ENCODE results near the gene IQUB.
"Not testable (repeated sequence)": the region's sequence is repeated elsewhere in the genome, so short reads cannot be mapped to it uniquely, and the experiment has no call there.

Gene IQUB

GRCh38 chr7:123555484-123555883, 21.1 kb upstream of the IQUB start:
- TF ChIP-seq GABPA (IDR thresholded peaks at IDR 0.05; ENCODE audit: low read depth), result no peak
- TF ChIP-seq, protein P1, sequence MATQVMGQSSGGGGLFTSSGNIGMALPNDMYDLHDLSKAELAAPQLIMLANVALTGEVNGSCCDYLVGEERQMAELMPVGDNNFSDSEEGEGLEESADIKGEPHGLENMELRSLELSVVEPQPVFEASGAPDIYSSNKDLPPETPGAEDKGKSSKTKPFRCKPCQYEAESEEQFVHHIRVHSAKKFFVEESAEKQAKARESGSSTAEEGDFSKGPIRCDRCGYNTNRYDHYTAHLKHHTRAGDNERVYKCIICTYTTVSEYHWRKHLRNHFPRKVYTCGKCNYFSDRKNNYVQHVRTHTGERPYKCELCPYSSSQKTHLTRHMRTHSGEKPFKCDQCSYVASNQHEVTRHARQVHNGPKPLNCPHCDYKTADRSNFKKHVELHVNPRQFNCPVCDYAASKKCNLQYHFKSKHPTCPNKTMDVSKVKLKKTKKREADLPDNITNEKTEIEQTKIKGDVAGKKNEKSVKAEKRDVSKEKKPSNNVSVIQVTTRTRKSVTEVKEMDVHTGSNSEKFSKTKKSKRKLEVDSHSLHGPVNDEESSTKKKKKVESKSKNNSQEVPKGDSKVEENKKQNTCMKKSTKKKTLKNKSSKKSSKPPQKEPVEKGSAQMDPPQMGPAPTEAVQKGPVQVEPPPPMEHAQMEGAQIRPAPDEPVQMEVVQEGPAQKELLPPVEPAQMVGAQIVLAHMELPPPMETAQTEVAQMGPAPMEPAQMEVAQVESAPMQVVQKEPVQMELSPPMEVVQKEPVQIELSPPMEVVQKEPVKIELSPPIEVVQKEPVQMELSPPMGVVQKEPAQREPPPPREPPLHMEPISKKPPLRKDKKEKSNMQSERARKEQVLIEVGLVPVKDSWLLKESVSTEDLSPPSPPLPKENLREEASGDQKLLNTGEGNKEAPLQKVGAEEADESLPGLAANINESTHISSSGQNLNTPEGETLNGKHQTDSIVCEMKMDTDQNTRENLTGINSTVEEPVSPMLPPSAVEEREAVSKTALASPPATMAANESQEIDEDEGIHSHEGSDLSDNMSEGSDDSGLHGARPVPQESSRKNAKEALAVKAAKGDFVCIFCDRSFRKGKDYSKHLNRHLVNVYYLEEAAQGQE (IDR thresholded peaks at IDR 0.05; ENCODE audit: insufficient replicate concordance, low read depth), result no peak
- no peak for TF ChIP-seq POLR2AphosphoS5 (IDR thresholded peaks at IDR 0.05; ENCODE audit: low read depth)
- TF ChIP-seq, protein P2, sequence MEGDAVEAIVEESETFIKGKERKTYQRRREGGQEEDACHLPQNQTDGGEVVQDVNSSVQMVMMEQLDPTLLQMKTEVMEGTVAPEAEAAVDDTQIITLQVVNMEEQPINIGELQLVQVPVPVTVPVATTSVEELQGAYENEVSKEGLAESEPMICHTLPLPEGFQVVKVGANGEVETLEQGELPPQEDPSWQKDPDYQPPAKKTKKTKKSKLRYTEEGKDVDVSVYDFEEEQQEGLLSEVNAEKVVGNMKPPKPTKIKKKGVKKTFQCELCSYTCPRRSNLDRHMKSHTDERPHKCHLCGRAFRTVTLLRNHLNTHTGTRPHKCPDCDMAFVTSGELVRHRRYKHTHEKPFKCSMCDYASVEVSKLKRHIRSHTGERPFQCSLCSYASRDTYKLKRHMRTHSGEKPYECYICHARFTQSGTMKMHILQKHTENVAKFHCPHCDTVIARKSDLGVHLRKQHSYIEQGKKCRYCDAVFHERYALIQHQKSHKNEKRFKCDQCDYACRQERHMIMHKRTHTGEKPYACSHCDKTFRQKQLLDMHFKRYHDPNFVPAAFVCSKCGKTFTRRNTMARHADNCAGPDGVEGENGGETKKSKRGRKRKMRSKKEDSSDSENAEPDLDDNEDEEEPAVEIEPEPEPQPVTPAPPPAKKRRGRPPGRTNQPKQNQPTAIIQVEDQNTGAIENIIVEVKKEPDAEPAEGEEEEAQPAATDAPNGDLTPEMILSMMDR (IDR thresholded peaks at IDR 0.05; ENCODE audit: insufficient read depth, low read length), result no peak
- no peak for TF ChIP-seq SPI1 (IDR thresholded peaks at IDR 0.05; ENCODE audit: borderline replicate concordance, low read depth)
- no peak overlapping the region for H3K27ac ChIP-seq (replicated peaks)
- H3K4me3 ChIP-seq (replicated peaks; ENCODE audit: insufficient read depth, low read length), result no peak overlapping the region
- H3K27me3 ChIP-seq (ENCODE audit: insufficient read depth, poor library complexity, severe bottlenecking), result no peaks in the 10 kb centered on the region
- DNase-seq (ENCODE audit: low read depth in 1 of 2, low spot score in 1 of 2), result no peak

DNA sequence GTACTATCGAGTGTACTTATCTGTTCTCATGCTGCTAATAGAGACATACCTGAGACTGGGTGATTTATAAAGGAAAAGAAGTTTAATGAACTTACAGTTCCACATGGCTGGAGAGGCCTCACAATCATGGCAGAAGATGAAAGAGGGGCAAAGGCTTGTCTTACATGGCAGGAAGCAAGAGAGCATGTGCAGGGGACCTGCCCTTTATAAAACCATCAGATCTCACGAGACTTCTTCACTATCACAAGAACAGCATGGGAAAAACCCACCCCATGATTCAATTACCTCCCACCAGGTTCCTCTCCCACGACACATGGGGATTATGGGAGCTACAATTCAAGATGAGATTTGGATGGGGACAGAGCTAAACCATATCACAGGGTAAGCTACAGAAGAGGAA, 18.8 kb upstream of the IQUB start:
- no peak for DNase-seq (ENCODE audit: low read depth in 1 of 2, low spot score in 1 of 2)
- Histone ChIP-seq H3K27ac (replicated peaks) (no peak overlapping the region), H3K27me3 (ENCODE audit: insufficient read depth, poor library complexity, severe bottlenecking) (no peaks in the 10 kb centered on the region), H3K4me3 (replicated peaks; ENCODE audit: insufficient read depth, low read length) (no peak overlapping the region)
- TF ChIP-seq, protein P1 (IDR thresholded peaks at IDR 0.05; ENCODE audit: insufficient replicate concordance, low read depth), result no peak
- TF ChIP-seq GABPA (IDR thresholded peaks at IDR 0.05; ENCODE audit: low read depth) (no peak), POLR2AphosphoS5 (IDR thresholded peaks at IDR 0.05; ENCODE audit: low read depth) (no peak), SPI1 (IDR thresholded peaks at IDR 0.05; ENCODE audit: borderline replicate concordance, low read depth) (no peak)
- TF ChIP-seq, protein P2 (IDR thresholded peaks at IDR 0.05; ENCODE audit: insufficient read depth, low read length), result no peak

- Histone ChIP-seq H3K27ac (replicated peaks) (no peak overlapping the region), H3K4me3 (replicated peaks; ENCODE audit: insufficient read depth, low read length) (no peak overlapping the region), H3K27me3 (ENCODE audit: insufficient read depth, poor library complexity, severe bottlenecking) (no peaks in the 10 kb centered on the region)
- DNase-seq (ENCODE audit: low read depth in 1 of 2, low spot score in 1 of 2), result no peak
- TF ChIP-seq POLR2AphosphoS5 (IDR thresholded peaks at IDR 0.05; ENCODE audit: low read depth) (no peak), SPI1 (IDR thresholded peaks at IDR 0.05; ENCODE audit: borderline replicate concordance, low read depth) (no peak), GABPA (IDR thresholded peaks at IDR 0.05; ENCODE audit: low read depth) (no peak)
- TF ChIP-seq, protein P1 (IDR thresholded peaks at IDR 0.05; ENCODE audit: insufficient replicate concordance, low read depth), result no peak
- TF ChIP-seq, protein P2 (IDR thresholded peaks at IDR 0.05; ENCODE audit: insufficient read depth, low read length), result no peak
These were observed 18.2 kb upstream of the IQUB start for GRCh38 chr7:123552641-123553040.

- H3K27me3 ChIP-seq (ENCODE audit: insufficient read depth, poor library complexity, severe bottlenecking); H3K4me3 ChIP-seq (replicated peaks; ENCODE audit: insufficient read depth, low read length); DNase-seq (ENCODE audit: low read depth in 1 of 2, low spot score in 1 of 2); H3K27ac ChIP-seq (replicated peaks): not testable (repeated sequence)
These were observed 17.7 kb upstream of the IQUB start for GRCh38 chr7:123552134-123552533.

All from HL-60 (cell line).